Astrocyte of the spinal cord (primary cell): Measurements from ENCODE around the gene HOXD8.

Experiments used
- DNase-seq: peaks from one replicate; pipeline ENCODE4 v3.0.0; 2011; ENCODE audit warnings: low read depth, low spot score
- H3K4me3 ChIP-seq: 2 replicates; pipeline ENCODE4 v1.5.1; 2011; ENCODE audit warnings: low read depth, mild to moderate bottlenecking, low read length, moderate library complexity
- in situ Hi-C: cut with HindIII; loops from 2 replicates; pipeline ENCODE4 v1.10.0; 2017; ENCODE audit warnings: low sequenced_read_pairs
- TF ChIP-seq, protein P1 (sequence below): IDR thresholded peaks from 2 replicates; pipeline ENCODE4 v1.5.1; 2012; ENCODE audit warnings: low read depth, mild to moderate bottlenecking, low read length, inconsistent platforms

The HOXD8 gene

DNA sequence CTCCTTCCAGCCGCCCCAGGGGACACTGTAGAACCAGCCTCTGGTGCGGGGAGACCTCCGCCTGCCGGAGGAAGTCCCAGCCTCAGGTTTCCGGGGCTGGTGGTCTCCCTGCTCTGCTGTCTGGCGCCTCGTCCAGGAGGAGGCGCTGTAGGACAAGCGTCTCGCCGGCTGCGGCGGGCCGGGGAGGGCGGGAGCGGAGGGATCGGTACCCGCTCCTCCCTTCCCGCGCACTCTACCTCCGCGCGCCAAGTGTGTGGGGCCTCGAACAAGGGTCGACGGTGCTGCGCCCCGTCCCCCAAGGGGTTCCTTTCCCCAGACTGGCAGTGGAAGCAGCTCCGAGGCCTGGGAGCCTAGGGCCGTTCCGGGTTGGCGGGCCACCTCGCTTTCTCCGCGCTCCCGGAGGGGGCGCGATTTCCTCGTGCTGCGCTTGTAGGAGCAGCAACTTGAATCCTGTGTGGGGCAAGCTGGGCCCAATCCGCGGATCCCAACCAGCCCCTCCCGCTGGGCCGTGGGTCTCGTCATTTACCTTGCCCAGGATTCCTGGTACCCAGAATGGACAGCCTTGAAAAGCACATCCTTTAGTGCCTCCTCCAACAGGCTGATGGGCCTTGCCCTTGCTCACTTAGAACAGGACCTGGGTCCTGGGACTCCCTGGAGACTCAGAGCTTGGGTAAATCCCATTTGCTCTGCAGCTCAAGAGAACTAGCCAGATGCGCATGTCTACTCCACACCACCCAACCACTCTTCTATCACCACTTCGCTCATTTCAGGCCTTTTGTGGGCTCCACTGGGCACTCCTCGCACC is 11.2 kb downstream of the HOXD8 start:
- peak overlapping the region; percentile 49 for H3K4me3 ChIP-seq
- TF ChIP-seq, protein P1, sequence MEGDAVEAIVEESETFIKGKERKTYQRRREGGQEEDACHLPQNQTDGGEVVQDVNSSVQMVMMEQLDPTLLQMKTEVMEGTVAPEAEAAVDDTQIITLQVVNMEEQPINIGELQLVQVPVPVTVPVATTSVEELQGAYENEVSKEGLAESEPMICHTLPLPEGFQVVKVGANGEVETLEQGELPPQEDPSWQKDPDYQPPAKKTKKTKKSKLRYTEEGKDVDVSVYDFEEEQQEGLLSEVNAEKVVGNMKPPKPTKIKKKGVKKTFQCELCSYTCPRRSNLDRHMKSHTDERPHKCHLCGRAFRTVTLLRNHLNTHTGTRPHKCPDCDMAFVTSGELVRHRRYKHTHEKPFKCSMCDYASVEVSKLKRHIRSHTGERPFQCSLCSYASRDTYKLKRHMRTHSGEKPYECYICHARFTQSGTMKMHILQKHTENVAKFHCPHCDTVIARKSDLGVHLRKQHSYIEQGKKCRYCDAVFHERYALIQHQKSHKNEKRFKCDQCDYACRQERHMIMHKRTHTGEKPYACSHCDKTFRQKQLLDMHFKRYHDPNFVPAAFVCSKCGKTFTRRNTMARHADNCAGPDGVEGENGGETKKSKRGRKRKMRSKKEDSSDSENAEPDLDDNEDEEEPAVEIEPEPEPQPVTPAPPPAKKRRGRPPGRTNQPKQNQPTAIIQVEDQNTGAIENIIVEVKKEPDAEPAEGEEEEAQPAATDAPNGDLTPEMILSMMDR = peak; percentile 75
- DNase-seq = peak; percentile 80
- in situ Hi-C loops = no loop called here

DNA sequence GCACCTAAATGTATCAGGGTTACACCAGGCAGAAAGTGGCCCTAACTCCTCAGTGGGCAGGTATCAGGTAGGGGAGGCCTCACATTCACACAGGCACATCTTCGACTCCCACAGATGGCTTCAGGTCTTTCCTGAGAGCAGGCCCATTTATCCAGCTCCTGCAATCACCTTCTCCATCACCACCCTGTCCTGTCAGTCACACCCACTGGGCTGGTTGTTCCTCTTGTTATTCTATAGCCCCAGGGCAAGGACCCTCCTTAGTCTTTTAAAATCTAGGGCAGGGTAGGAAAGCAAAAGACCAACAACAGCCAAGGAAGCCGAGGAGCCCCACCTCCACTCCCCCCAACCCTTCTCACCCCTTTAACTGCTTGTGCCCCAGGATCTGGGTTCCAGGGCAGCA is 12.8 kb downstream of the HOXD8 start:
- TF ChIP-seq, protein P1 = no peak
- in situ Hi-C loops = no loop called here
- no peak for DNase-seq
- no peak overlapping the region for H3K4me3 ChIP-seq

DNA sequence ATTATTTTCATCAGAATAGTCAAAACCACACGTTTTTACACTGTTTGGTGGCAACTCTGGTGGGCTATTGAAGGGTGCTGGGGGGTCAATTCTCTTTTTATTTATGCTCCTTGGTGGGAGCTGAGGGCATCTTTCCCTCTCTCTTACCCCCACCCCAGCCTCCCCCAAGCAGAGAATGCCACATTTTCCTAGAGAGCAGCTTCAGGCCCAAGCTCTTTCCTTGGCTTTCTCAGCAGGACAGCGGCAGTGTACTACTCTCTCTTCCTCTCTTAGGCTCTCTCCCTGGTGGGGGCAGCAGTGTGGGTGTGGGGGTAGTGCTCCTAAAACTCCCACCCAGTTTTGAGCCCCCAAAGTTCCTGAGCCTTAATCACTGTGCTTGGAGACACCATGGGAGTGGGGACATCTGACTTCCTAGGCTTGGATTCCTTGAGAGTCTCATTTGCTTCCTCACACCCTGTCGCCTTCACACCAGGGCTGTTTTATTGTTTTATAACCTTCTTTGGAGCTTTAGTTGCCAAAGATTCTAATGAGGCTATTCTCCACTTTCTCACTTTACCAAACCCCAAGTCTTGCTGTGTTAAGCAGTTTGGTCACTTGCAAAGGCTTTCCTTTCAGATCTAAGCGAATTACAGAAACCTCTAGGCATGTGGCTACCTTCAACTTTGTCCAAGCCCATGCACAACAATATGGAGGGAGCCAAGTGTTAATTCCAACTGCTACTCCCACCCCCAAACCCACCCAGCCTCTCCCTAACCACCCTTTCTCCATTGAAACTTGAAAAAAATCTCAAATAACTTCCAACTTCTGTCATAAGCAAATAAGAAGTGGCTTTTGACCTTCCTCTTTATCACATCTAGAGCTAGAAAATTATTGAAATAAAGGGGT is 15.8 kb downstream of the HOXD8 start:
- in situ Hi-C loops = no loop called here
- no peak overlapping the region for H3K4me3 ChIP-seq
- TF ChIP-seq, protein P1 = no peak
- DNase-seq = no peak

DNA sequence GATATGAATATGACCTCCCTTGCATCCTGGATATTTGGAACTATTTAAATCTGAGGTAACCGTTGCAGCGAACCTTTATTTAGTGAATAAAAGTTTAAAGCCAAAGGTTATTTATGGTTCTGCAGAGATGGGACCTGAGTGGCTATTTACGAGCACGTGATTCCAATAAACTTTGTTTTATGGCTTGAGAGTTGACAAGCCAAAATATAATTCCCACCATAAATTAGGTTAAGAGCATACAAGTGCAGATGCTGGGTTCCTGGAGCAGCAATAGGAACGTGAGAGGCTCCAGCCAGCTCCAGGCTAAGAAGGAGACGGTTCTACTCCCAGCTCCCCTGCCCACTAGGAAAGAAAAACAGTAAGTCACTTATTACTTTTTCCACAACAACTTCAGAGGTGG is 16.6 kb downstream of the HOXD8 start:
- in situ Hi-C loops = no loop called here
- no peak for DNase-seq
- no peak overlapping the region for H3K4me3 ChIP-seq
- TF ChIP-seq, protein P1 = no peak

DNA sequence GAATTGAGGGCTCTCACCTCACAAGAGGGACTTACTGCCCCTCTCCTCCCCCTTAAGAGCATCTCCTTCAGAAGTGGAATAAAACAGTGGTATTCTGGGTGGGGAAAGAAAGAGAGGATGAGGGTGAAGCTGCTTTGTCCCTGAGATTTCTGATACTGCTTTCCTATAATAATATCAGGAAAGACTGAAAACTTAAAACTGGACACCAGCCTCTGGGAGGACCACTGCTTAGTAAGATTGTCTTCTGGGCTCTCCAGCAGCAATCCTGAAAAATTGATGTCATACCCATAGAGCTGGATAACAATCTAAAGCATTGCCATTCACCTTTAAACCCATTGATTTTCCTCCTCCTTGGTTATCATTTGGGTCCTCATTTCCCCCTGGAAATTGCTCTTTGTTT is 17.1 kb downstream of the HOXD8 start:
- TF ChIP-seq, protein P1 = no peak
- H3K4me3 ChIP-seq = no peak overlapping the region
- DNase-seq = no peak
- in situ Hi-C loops = no loop called here

DNA sequence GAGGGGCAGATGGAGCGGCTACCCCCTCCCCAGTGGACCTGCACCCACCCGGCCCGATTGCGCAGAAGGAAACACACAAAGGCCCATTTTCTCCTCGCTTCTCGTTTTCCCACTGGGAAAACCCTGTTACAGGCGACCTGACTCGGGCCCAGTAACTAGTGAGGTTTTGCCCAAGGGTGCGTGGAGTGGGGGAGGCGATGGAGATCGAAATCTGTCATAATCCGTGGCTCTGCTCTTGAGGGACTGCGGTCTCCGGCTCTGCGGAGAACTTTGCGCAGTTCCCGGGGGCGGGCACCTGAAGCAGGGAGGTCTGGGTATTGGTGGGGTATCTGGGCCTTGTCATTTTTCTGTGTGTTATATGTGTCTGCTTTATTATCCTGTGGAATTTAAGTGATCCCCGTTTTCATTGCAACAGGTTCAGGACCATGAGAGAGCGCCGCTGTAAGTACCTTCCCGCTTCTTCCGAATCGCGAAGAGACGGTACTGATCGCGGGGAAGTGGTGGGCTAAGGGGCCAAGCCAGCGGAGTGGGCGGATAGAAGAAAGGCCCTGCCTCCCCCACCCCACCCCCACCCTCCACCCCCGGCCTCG is 17.8 kb downstream of the HOXD8 start:
- TF ChIP-seq, protein P1 = no peak
- H3K4me3 ChIP-seq = no peak overlapping the region
- in situ Hi-C loops = no loop called here
- no peak for DNase-seq
